ENCODE data around the gene PPP2R5C. TPM values are rescaled to one million over a fixed set of nuclear protein-coding genes. Genes with fewer than 3 reads are reported as not detected.

Gene PPP2R5C
- total RNA-seq, 1 donor: 114 TPM

- no peak for DNase-seq (ENCODE audit: low read depth)
- TF ChIP-seq, protein P1, sequence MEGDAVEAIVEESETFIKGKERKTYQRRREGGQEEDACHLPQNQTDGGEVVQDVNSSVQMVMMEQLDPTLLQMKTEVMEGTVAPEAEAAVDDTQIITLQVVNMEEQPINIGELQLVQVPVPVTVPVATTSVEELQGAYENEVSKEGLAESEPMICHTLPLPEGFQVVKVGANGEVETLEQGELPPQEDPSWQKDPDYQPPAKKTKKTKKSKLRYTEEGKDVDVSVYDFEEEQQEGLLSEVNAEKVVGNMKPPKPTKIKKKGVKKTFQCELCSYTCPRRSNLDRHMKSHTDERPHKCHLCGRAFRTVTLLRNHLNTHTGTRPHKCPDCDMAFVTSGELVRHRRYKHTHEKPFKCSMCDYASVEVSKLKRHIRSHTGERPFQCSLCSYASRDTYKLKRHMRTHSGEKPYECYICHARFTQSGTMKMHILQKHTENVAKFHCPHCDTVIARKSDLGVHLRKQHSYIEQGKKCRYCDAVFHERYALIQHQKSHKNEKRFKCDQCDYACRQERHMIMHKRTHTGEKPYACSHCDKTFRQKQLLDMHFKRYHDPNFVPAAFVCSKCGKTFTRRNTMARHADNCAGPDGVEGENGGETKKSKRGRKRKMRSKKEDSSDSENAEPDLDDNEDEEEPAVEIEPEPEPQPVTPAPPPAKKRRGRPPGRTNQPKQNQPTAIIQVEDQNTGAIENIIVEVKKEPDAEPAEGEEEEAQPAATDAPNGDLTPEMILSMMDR (IDR thresholded peaks at IDR 0.05; ENCODE audit: insufficient read depth, low read depth, low read length): no peak
- H3K4me3 ChIP-seq (ENCODE audit: low read depth, low read length): no peak overlapping the region
These were observed 92.9 kb downstream of the PPP2R5C start for GRCh38 chr14:101854366-101854765.

DNA sequence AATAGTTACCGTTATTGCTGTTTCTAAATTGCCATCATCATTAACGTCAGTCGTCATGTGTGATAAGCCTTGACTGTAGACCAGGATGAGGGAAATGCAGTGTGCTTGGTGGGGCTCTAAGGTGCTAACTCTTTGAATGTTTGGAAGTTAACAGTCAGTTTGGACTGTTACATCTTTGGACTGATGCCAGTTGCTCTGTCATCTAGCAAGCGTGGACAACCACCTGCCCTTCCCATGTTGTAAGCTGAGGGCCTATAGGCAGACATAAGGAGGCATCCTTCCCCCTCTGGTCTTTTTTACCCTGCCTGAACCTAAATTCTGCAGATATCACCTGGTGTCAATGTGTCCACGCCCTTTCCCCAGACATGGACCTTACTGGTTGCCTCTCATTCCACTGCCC is 94.4 kb downstream of the PPP2R5C start:
- no peak overlapping the region for H3K4me3 ChIP-seq (ENCODE audit: low read depth, low read length)
- TF ChIP-seq, protein P1 (IDR thresholded peaks at IDR 0.05; ENCODE audit: insufficient read depth, low read depth, low read length): no peak
- no peak for DNase-seq (ENCODE audit: low read depth)

- no peak for DNase-seq (ENCODE audit: low read depth)
- TF ChIP-seq, protein P1 (IDR thresholded peaks at IDR 0.05; ENCODE audit: insufficient read depth, low read depth, low read length): no peak
- H3K4me3 ChIP-seq (ENCODE audit: low read depth, low read length): no peak overlapping the region
These were observed 95.0 kb downstream of the PPP2R5C start for GRCh38 chr14:101856536-101856935.

- TF ChIP-seq, protein P1 (IDR thresholded peaks at IDR 0.05; ENCODE audit: insufficient read depth, low read depth, low read length): no peak
These were observed 95.7 kb downstream of the PPP2R5C start for GRCh38 chr14:101857226-101857625.

GRCh38 chr14:101858791-101859537 is 97.5 kb downstream of the PPP2R5C start:
- DNase-seq (ENCODE audit: low read depth): no peak

More at GRCh38 chr14:101857226-101857625, 95.7 kb downstream of the PPP2R5C start:
- no peak for DNase-seq (ENCODE audit: low read depth)
- H3K4me3 ChIP-seq (ENCODE audit: low read depth, low read length): no peak overlapping the region

DNA sequence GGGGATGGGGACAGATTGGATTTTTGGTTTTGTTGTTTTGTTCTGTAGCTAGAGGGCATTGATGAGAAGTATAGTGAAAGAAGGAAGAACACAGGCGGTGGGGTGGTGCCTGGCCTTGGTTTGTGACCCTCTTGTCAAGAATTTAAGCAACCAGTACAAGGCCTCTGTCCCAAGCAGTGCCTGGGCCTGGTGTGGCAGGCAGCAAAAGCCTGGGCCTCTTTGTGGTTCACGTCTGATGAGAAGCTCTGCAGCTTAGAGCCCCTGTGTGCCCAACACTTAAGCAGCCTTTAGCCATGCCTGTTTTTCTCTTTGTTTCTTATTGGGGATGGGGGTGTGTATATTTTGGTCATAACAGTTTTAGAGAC is 98.0 kb downstream of the PPP2R5C start:
- no peak overlapping the region for H3K4me3 ChIP-seq (ENCODE audit: low read depth, low read length)
- TF ChIP-seq, protein P1 (IDR thresholded peaks at IDR 0.05; ENCODE audit: insufficient read depth, low read depth, low read length): no peak
- no peak for DNase-seq (ENCODE audit: low read depth)

More at GRCh38 chr14:101858791-101859537, 97.5 kb downstream of the PPP2R5C start:
- TF ChIP-seq, protein P1 (IDR thresholded peaks at IDR 0.05; ENCODE audit: insufficient read depth, low read depth, low read length): no peak
- no peak overlapping the region for H3K4me3 ChIP-seq (ENCODE audit: low read depth, low read length)

DNA sequence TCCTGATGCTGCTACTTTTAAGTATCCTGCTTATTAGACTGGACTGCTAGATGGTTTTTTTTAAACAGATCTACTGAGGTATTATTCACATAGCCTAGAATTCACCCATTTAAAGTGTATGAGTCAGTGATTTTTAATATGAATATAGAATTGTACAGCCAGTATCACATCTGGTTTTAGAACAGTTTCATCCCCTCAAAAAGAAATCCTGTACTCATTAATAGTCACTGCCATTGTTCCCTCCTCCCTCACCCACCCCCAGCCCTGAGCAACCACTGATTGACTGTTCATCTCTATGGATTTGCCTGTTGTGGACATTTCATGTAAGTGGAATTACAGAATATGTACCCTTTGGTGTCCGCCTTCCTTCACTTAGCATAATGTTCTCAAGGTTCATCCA is 98.4 kb downstream of the PPP2R5C start:
- H3K4me3 ChIP-seq (ENCODE audit: low read depth, low read length): no peak overlapping the region
- no peak for DNase-seq (ENCODE audit: low read depth)
- TF ChIP-seq, protein P1 (IDR thresholded peaks at IDR 0.05; ENCODE audit: insufficient read depth, low read depth, low read length): no peak
